ENCODE data around the gene BPIFB4. TPM values are rescaled to one million over a fixed set of nuclear protein-coding genes. Genes with fewer than 3 reads are reported as not detected.

The BPIFB4 gene
- total RNA-seq, 6 experiments from 2014 or later, result not detected

- H3K4me1 Mint-ChIP-seq (ENCODE audit: low read depth), result no peaks in the 10 kb centered on the region
- no peak for TF ChIP-seq CTCF (IDR thresholded peaks at IDR 0.05)
- no peaks in the 10 kb centered on the region for H3K36me3 Mint-ChIP-seq (ENCODE audit: low read depth)
- H3K9me3 Mint-ChIP-seq, result no peaks in the 10 kb centered on the region
- DNase-seq, result no peak
- no peak overlapping the region for H3K4me3 Mint-ChIP-seq
- peaks cover 50% of the 10 kb centered on the region for H3K27me3 Mint-ChIP-seq (ENCODE audit: insufficient read depth)
- no peak overlapping the region for H3K27ac Mint-ChIP-seq
Measured at GRCh38 chr20:33065785-33066184, 13.7 kb upstream of the BPIFB4 start.

- no peaks in the 10 kb centered on the region for H3K36me3 Mint-ChIP-seq (ENCODE audit: low read depth)
- no peaks in the 10 kb centered on the region for H3K9me3 Mint-ChIP-seq
- TF ChIP-seq CTCF (IDR thresholded peaks at IDR 0.05), result no peak
- no peak overlapping the region for H3K27ac Mint-ChIP-seq
- no peaks in the 10 kb centered on the region for H3K4me1 Mint-ChIP-seq (ENCODE audit: low read depth)
- no peak overlapping the region for H3K4me3 Mint-ChIP-seq
- H3K27me3 Mint-ChIP-seq (ENCODE audit: insufficient read depth), result peaks cover 48% of the 10 kb centered on the region
- no peak for DNase-seq
Measured at GRCh38 chr20:33067806-33068205, 11.6 kb upstream of the BPIFB4 start.

GRCh38 chr20:33068251-33068939, 11.0 kb upstream of the BPIFB4 start:
- no peak for TF ChIP-seq CTCF (IDR thresholded peaks at IDR 0.05)
- no peaks in the 10 kb centered on the region for H3K9me3 Mint-ChIP-seq
- H3K4me3 Mint-ChIP-seq, result no peak overlapping the region
- peaks cover 48% of the 10 kb centered on the region for H3K27me3 Mint-ChIP-seq (ENCODE audit: insufficient read depth)
- DNase-seq, result no peak
- no peaks in the 10 kb centered on the region for H3K4me1 Mint-ChIP-seq (ENCODE audit: low read depth)
- no peaks in the 10 kb centered on the region for H3K36me3 Mint-ChIP-seq (ENCODE audit: low read depth)
- no peak overlapping the region for H3K27ac Mint-ChIP-seq

- no peak overlapping the region for H3K4me3 Mint-ChIP-seq
- H3K27ac Mint-ChIP-seq, result no peak overlapping the region
- no peaks in the 10 kb centered on the region for H3K36me3 Mint-ChIP-seq (ENCODE audit: low read depth)
- no peak for DNase-seq
- TF ChIP-seq CTCF (IDR thresholded peaks at IDR 0.05), result no peak
- H3K27me3 Mint-ChIP-seq (ENCODE audit: insufficient read depth), result peaks cover 42% of the 10 kb centered on the region
- no peaks in the 10 kb centered on the region for H3K4me1 Mint-ChIP-seq (ENCODE audit: low read depth)
- no peaks in the 10 kb centered on the region for H3K9me3 Mint-ChIP-seq
Measured at GRCh38 chr20:33069673-33070072, 9.8 kb upstream of the BPIFB4 start.

GRCh38 chr20:33070111-33071053, 9.1 kb upstream of the BPIFB4 start:
- Mint-ChIP-seq H3K27me3 (ENCODE audit: insufficient read depth) (peaks cover 47% of the 10 kb centered on the region), H3K4me1 (ENCODE audit: low read depth) (no peaks in the 10 kb centered on the region), H3K4me3 (no peak overlapping the region), H3K9me3 (no peaks in the 10 kb centered on the region), H3K36me3 (ENCODE audit: low read depth) (no peaks in the 10 kb centered on the region), H3K27ac (no peak overlapping the region)
- no peak for DNase-seq
- TF ChIP-seq CTCF (IDR thresholded peaks at IDR 0.05), result no peak

All from HFFc6 (cell line).